Astrocyte of the spinal cord (primary cell): ENCODE data around the gene GPD2.
A peak's percentile ranks its signal among the peaks of the same experiment; 100 is the strongest.

Experiments used
- DNase-seq: peaks from one replicate; pipeline ENCODE4 v3.0.0; 2011; ENCODE audit warnings: low read depth, low spot score
- H3K4me3 ChIP-seq: 2 replicates; pipeline ENCODE4 v1.5.1; 2011; ENCODE audit warnings: low read depth, mild to moderate bottlenecking, low read length, moderate library complexity
- CTCF ChIP-seq: IDR thresholded peaks from 2 replicates; pipeline ENCODE4 v1.5.1; 2012; ENCODE audit warnings: low read depth, mild to moderate bottlenecking, low read length, inconsistent platforms
- in situ Hi-C: cut with HindIII; loops from 2 replicates; pipeline ENCODE4 v1.10.0; 2017; ENCODE audit warnings: low sequenced_read_pairs

Gene GPD2

GRCh38 chr2:156541706-156542105 lies 105.5 kb downstream of the GPD2 start:
- TF ChIP-seq CTCF: no peak
- H3K4me3 ChIP-seq: no peak overlapping the region
- peak; percentile 10 for DNase-seq
- in situ Hi-C loops: loop anchor here (25.0 kb wide), 1 partner anchor 204 kb away; the partner anchor contains the start of gene NR4A2

DNA sequence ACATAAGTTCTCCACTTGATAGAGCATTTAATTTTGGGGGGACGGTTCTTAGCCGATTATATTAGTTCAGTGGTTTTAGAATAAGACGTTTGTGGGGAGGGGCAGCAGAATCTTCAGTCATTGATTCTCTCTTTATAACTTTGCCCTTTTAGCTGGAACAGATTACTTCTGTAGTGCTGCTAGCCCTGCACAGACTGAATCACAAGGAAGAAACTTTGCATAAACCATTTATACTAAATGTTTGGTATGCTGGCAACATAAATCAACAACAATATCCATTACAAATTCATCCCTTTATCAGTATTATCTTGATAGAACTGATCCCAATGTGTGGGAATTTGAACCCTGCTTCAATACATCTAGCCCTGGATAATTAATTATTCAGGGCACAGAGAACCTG lies 112.2 kb downstream of the GPD2 start:
- no peak overlapping the region for H3K4me3 ChIP-seq
- DNase-seq: no peak
- in situ Hi-C loops: loop anchor here (25.0 kb wide), 1 partner anchor 211 kb away; the partner anchor contains the start of gene NR4A2
- TF ChIP-seq CTCF: no peak

DNA sequence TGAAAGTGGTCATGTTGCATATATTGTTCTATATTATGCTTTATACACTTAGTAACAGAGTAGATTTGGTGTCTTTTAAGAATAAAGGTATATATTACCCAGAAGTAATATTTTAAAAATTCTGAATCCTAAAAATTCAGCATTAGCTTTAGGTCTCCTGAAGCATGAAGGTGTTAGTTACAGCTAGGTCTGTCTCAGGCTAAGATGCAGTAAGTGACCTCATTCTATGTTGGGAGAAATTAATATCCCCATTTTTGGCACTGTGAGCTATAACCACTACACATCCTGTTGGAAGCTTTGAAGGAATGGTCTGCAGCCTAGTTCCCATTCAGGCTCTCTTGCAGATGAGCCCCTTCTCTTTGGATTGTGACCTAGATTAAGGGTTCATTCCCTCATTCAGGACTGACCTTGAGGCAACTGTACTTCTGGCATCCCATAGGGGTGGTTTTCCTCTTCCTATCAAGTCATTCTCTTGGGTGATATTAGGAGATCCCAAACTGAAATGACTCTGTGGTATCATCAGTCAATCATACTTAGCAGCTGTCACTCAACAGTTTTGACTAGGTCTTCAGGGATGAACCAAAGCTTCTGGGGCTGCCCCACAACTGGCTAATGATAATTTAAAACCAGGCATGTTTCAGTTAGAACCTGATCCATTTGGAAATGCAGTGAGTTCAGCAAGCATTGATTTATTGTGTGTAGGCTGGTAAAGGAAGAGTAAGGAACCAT lies 117.7 kb downstream of the GPD2 start:
- no peak overlapping the region for H3K4me3 ChIP-seq
- no peak for TF ChIP-seq CTCF
- no peak for DNase-seq
- in situ Hi-C loops: no loop called here

DNA sequence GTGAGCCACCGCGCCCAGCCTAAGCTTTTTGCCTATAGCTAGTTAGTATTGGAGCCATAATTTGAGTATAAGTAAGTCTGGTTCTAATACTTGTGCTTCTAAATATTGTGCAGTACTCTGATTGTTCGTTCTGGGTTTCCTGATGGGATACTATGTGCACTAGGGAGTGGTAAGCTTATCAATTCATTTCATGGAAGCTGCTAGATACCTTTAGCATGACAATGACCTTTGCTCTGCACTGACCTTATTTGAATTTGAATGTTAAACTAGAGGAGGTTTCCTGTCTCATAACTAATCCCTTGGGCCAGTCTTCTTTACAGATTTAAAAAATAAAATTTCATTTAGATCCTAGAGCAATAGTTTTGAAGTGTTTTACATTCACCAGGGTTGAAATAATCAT lies 125.1 kb downstream of the GPD2 start:
- no peak for TF ChIP-seq CTCF
- in situ Hi-C loops: no loop called here
- DNase-seq: no peak
- H3K4me3 ChIP-seq: no peak overlapping the region

- no peak for TF ChIP-seq CTCF
- in situ Hi-C loops: no loop called here
- DNase-seq: no peak
- H3K4me3 ChIP-seq: no peak overlapping the region
These were observed 125.9 kb downstream of the GPD2 start for GRCh38 chr2:156562124-156562523.

DNA sequence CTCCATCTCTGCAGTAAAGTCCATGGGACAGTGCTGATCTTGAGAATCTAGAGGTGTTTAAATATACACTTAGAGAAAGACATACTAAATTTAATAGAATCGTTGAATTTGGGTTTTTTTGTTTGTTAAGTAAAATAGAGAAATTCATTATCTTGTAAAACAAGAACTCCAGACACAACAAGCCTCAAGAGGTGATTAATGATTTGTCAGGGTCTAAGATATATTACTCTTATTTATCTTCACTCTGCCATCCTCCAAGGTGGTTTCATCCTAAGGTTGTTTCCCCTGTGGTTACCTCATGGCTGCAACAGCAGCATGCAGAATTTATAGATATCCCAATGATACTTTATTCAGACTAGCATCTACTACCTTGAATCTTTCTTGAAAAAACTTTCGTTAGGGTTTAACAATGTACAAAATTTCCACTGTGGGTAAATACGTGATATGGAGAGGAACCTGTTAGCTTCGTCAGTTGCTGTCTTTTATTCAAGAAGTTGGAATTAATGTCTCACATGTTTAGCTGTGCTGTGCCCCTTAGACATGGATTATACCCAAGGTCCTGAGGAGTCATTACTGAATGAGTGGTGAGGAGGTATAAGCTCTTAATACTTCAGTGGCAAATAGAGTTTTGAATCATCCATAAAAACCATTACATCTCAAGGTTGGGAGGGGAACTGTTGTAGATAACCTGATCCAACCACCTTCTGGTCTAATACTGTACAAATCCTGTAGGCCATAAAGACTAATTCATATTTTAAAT lies 128.0 kb downstream of the GPD2 start:
- TF ChIP-seq CTCF: no peak

More for the DNA sequence above, 128.0 kb downstream of the GPD2 start:
- peak; percentile 3 for DNase-seq
- H3K4me3 ChIP-seq: no peak overlapping the region
- in situ Hi-C loops: no loop called here
